IMR-90 (cell line): ENCODE data around the gene CNKSR3. TPM values are rescaled to one million over a fixed set of nuclear protein-coding genes. Genes with fewer than 3 reads are reported as not detected.

ENCODE experiments used
- ATAC-seq: fragments of 200-7000 bp; cut with Tn5 transposase; 2 replicates; pipeline ENCODE4 v1.9.1; 2020; ENCODE audit warnings: low read depth, mild to moderate bottlenecking, moderate library complexity
- BruUV-seq: library from RNA; stranded (reverse); fragments of 400-500 nt; replicated peaks from 2 replicates; lab custom pipeline; 2021; lab: Mats Ljungman, UMichigan
- CTCF ChIA-PET: fragments of 300-600 bp; formaldehyde crosslinking; extraction: SDS; loops from one replicate; lab custom pipeline; 2021; ENCODE audit warnings: antibody characterized with exemption; lab: Yijun Ruan, JAX
- POLR2A ChIA-PET: fragments of 300-600 bp; sonication (Branson Sonifier 250); formaldehyde crosslinking; loops from one replicate; lab custom pipeline; 2022; ENCODE audit warnings: antibody characterized with exemption; ENCODE audit not compliant: unreplicated experiment; lab: Charles Lee
- DNase-seq: peaks from one replicate; pipeline ENCODE4 v3.0.0; 2013
- H2AFZ ChIP-seq: replicated peaks from 2 replicates; pipeline ENCODE3; 2013; ENCODE audit warnings: low read length, mild to moderate bottlenecking; ENCODE audit not compliant: poor library complexity
- H2AK5ac ChIP-seq: 2 replicates; pipeline ENCODE4 v1.6.1; 2013; ENCODE audit warnings: low read depth, low read length, inconsistent platforms
- H2AK9ac ChIP-seq: replicated peaks from 2 replicates; pipeline ENCODE3; 2013; ENCODE audit warnings: mild to moderate bottlenecking, low read depth, low read length, moderate library complexity; ENCODE audit not compliant: poor library complexity
- H2BK120ac ChIP-seq: 2 replicates; pipeline ENCODE4 v1.6.1; 2013; ENCODE audit warnings: low read depth, low read length, inconsistent platforms
- H2BK15ac ChIP-seq: 3 replicates; pipeline ENCODE4 v1.6.1; 2013; ENCODE audit warnings: low read depth, low read length, inconsistent platforms
- H2BK20ac ChIP-seq: 2 replicates; pipeline ENCODE4 v1.6.1; 2013; ENCODE audit warnings: low read depth, mild to moderate bottlenecking, inconsistent platforms, low read length, moderate library complexity
- H2BK5ac ChIP-seq: 2 replicates; pipeline ENCODE4 v1.6.1; 2013; ENCODE audit warnings: mild to moderate bottlenecking, low read depth, low read length, inconsistent platforms; ENCODE audit not compliant: poor library complexity, severe bottlenecking
- H3K14ac ChIP-seq: replicated peaks from 2 replicates; pipeline ENCODE4 v1.6.1; 2013; ENCODE audit warnings: low read depth, low read length, inconsistent platforms
- H3K18ac ChIP-seq: 2 replicates; pipeline ENCODE4 v1.6.1; 2013; ENCODE audit warnings: low read depth, low read length, control low read depth
- H3K23ac ChIP-seq: 2 replicates; pipeline ENCODE4 v1.6.1; 2013; ENCODE audit warnings: low read depth, low read length, inconsistent platforms
- H3K27ac ChIP-seq: 2 replicates; pipeline ENCODE4 v1.5.1; 2013; ENCODE audit warnings: mild to moderate bottlenecking, control low read depth, low read length; ENCODE audit not compliant: insufficient read depth
- H3K27me3 ChIP-seq: 2 replicates; pipeline ENCODE4 v1.6.1; 2013; ENCODE audit warnings: low read length; ENCODE audit not compliant: control insufficient read depth, insufficient read depth
- H3K36me3 ChIP-seq: 2 replicates; pipeline ENCODE4 v1.6.1; 2013; ENCODE audit warnings: low read length, mixed read lengths; ENCODE audit not compliant: control insufficient read depth, insufficient read depth
- H3K4ac ChIP-seq: 2 replicates; pipeline ENCODE4 v1.6.1; 2013; ENCODE audit warnings: low read depth, low read length, inconsistent platforms
- H3K4me1 ChIP-seq: 2 replicates; pipeline ENCODE4 v1.6.1; 2013; ENCODE audit warnings: low read length, mixed read lengths; ENCODE audit not compliant: control insufficient read depth, insufficient read depth
- H3K4me2 ChIP-seq: 2 replicates; pipeline ENCODE4 v1.6.1; 2013; ENCODE audit warnings: low read depth, mild to moderate bottlenecking, control low read depth, low read length, moderate library complexity
- H3K4me3 ChIP-seq: 2 replicates; pipeline ENCODE4 v1.5.1; 2013; ENCODE audit warnings: low read depth, mild to moderate bottlenecking, control low read depth, low read length, moderate library complexity; ENCODE audit not compliant: insufficient read depth
- H3K56ac ChIP-seq: 2 replicates; pipeline ENCODE4 v1.6.1; 2013; ENCODE audit warnings: low read length, inconsistent platforms; ENCODE audit not compliant: insufficient read depth; ENCODE audit errors: extremely low read depth
- H3K79me1 ChIP-seq, 2 experiments: 2 replicates each; pipeline ENCODE4 v1.6.1; 2013; ENCODE audit warnings: low read length in 2 of 2, inconsistent platforms in 1 of 2, low read depth in 1 of 2
- H3K9ac ChIP-seq: 2 replicates; pipeline ENCODE4 v1.6.1; 2013; ENCODE audit warnings: low read depth, low read length, control low read depth
- H3K9me1 ChIP-seq: 2 replicates; pipeline ENCODE4 v1.6.1; 2013; ENCODE audit warnings: low read length, inconsistent platforms; ENCODE audit not compliant: insufficient read depth
- H3K9me3 ChIP-seq: 2 replicates; pipeline ENCODE4 v1.6.1; 2013; ENCODE audit warnings: low read length; ENCODE audit not compliant: control insufficient read depth, insufficient read depth
- H4K20me1 ChIP-seq: 2 replicates; pipeline ENCODE4 v1.6.1; 2013; ENCODE audit warnings: low read length, inconsistent platforms; ENCODE audit not compliant: insufficient read depth
- H4K5ac ChIP-seq: 2 replicates; pipeline ENCODE4 v1.6.1; 2013; ENCODE audit warnings: mild to moderate bottlenecking, low read depth, low read length, control low read depth
- H4K8ac ChIP-seq, 2 experiments: 2 replicates each; pipeline ENCODE4 v1.6.1; 2013; ENCODE audit warnings: low read depth in 2 of 2, low read length in 2 of 2, control low read depth in 1 of 2, inconsistent platforms in 1 of 2
- H4K91ac ChIP-seq: 2 replicates; pipeline ENCODE4 v1.6.1; 2013; ENCODE audit warnings: low read depth, low read length, inconsistent platforms; ENCODE audit not compliant: insufficient read depth
- BHLHE40 ChIP-seq: fragments of 150-350 bp; IDR thresholded peaks from 2 replicates; pipeline ENCODE4 v1.6.1; 2016; ENCODE audit warnings: mild to moderate bottlenecking, low read depth, low read length
- CEBPB ChIP-seq: IDR thresholded peaks from 2 replicates; pipeline ENCODE4 v1.6.1; 2012; ENCODE audit warnings: low read depth, low read length, improper control_type of control experiment
- CHD1 ChIP-seq: IDR thresholded peaks from 2 replicates; pipeline ENCODE4 v1.6.1; 2012; ENCODE audit warnings: low read depth, low read length, improper control_type of control experiment
- MAFK ChIP-seq: IDR thresholded peaks from 2 replicates; pipeline ENCODE4 v1.6.1; 2012; ENCODE audit warnings: low read depth, low read length, improper control_type of control experiment
- MXI1 ChIP-seq: IDR thresholded peaks from 2 replicates; pipeline ENCODE4 v1.6.1; 2012; ENCODE audit warnings: low read depth, mild to moderate bottlenecking, low read length, moderate library complexity, borderline replicate concordance
- SMC3 ChIP-seq: fragments of 150-350 bp; IDR thresholded peaks from 2 replicates; pipeline ENCODE4 v1.6.1; 2016; ENCODE audit warnings: low read depth, mild to moderate bottlenecking, antibody characterized with exemption, low read length, moderate library complexity
- WGBS, 2 experiments: methylation state at CpG; one replicate each; pipeline versions ENCODE4 v1.1.5 to v1.1.7; 2013; ENCODE audit warnings: missing lambda C conversion rate in 2 of 2; ENCODE audit not compliant: insufficient read length in 1 of 2; ENCODE audit errors: extremely low coverage in 2 of 2; 5-methylcytosine and 5-hydroxymethylcytosine counted together
- dilution Hi-C: fragments of 300-500 bp; cut with HindIII; formaldehyde crosslinking; loops from one replicate; pipeline ENCODE4 v1.14.3; 2018; ENCODE audit warnings: low sequenced_read_pairs; ENCODE audit not compliant: unreplicated experiment
- in situ Hi-C: fragments of 300-500 bp; cut with MboI; formaldehyde crosslinking; loops from 3 replicates; pipeline ENCODE4 v1.14.3; 2019; ENCODE audit warnings: low sequenced_read_pairs, inconsistent platforms, mixed read lengths
- intact Hi-C: fragments of 100-400 bp; cut with micrococcal nuclease; formaldehyde crosslinking; loops from 2 replicates; pipeline ENCODE4 v1.10.0; 2022
- polyA plus RNA-seq, 3 experiments: library from polyadenylated mRNA; depleted of rRNA; stranded (reverse); fragments of >200 nt; gene quantifications; 2 replicates each; pipeline ENCODE4 v1.2.3, GENCODE V29; 2012; ENCODE audit warnings: low replicate concordance in 1 of 3
- total RNA-seq: library from RNA; depleted of rRNA; stranded (reverse); fragments of >200 nt; gene quantifications from 2 replicates; pipeline ENCODE4 v1.2.3, GENCODE V29; 2012

Gene CNKSR3
- total and polyA plus RNA-seq, 2 of the 4 experiments (the other 2 are of a cell fraction), result 6.7 to 15.8 TPM

GRCh38 chr6:154554491-154554890 lies 44.0 kb upstream of the CNKSR3 start:
- in situ Hi-C loops, result no loop called here
- CTCF ChIA-PET, result no interaction called here

More at GRCh38 chr6:154554491-154554890, 44.0 kb upstream of the CNKSR3 start:
- Histone ChIP-seq H2AFZ (no peak overlapping the region), H4K20me1 (no peaks in the 10 kb centered on the region), H4K5ac (no peak overlapping the region), H2BK15ac (no peak overlapping the region), H3K4ac (no peak overlapping the region), H2AK5ac (no peak overlapping the region), H3K9me3 (no peaks in the 10 kb centered on the region), H3K9me1 (peaks cover 5% of the 10 kb centered on the region; the same call in 1 of the 2 replicates), H3K27ac (no peak overlapping the region), H3K79me1 (no peaks in the 10 kb centered on the region), H3K4me2 (no peak overlapping the region), H2BK20ac (no peak overlapping the region), H4K8ac (no peak overlapping the region), H3K18ac (no peak overlapping the region), H2BK120ac (no peak overlapping the region), H3K56ac (no peak overlapping the region), H3K9ac (no peak overlapping the region), H2AK9ac (no peak overlapping the region), H2BK5ac (no peak overlapping the region), H3K14ac (no peak overlapping the region), H3K27me3 (no peaks in the 10 kb centered on the region), H4K91ac (no peak overlapping the region), H3K4me1 (0 out of 2 replicates have a peak, but pooled peaks cover 2% of the 10 kb centered on the region), H3K4me3 (no peak overlapping the region), H3K23ac (no peak overlapping the region), H3K36me3 (no peaks in the 10 kb centered on the region)
- dilution Hi-C loops (no loop called here), intact Hi-C loops (no loop called here)
- TF ChIP-seq BHLHE40 (no peak), CHD1 (no peak), CEBPB (no peak), MAFK (no peak), SMC3 (no peak), MXI1 (no peak)
- DNase-seq (no peak), ATAC-seq (no peak)
- no CpG with 5 or more reads among the region's 6 CpGs for WGBS, 2 experiments
- POLR2A ChIA-PET, result interaction anchor here (0.5 kb wide), 1 partner anchor 257 kb away, joined by 5 read pairs; no protein-coding TSS in a partner anchor
- BruUV-seq, result no TSS peak
